Upper lobe of left lung (tissue), 6 donors: Measurements from ENCODE around the gene LZTFL1. TPM values are rescaled to one million over a fixed set of nuclear protein-coding genes. Genes with fewer than 3 reads are reported as not detected.
A peak's percentile ranks its signal among the peaks of the same experiment; 100 is the strongest.

Experiments
- ATAC-seq, 2 donors: fragments of 200-7000 bp; cut with Tn5 transposase; one replicate each; pipeline ENCODE4 v1.9.1; 2022; ENCODE audit warnings: mild to moderate bottlenecking in 2 of 2, moderate library complexity in 2 of 2; ENCODE audit not compliant: low FRiP score in 2 of 2
- DNase-seq, 2 donors: peaks; one replicate each; pipeline ENCODE4 v3.0.0-alpha.2; 2019 to 2020
- H3K27ac ChIP-seq, 4 donors: fragments of 200-600 bp; sonication (generic); one replicate each; pipeline ENCODE4 v1.5.1; 2016 to 2019
- H3K27me3 ChIP-seq, 4 donors: fragments of 200-600 bp; sonication (generic); one replicate each; pipeline ENCODE4 v1.5.1; 2017 to 2019
- H3K36me3 ChIP-seq, 4 donors: fragments of 200-600 bp; sonication (generic); one replicate each; pipeline ENCODE4 v1.5.1; 2016 to 2019
- H3K4me1 ChIP-seq, 4 donors: fragments of 200-600 bp; sonication (generic); one replicate each; pipeline ENCODE4 v1.5.1; 2018 to 2019
- H3K4me3 ChIP-seq, 4 donors: fragments of 200-600 bp; sonication (generic); one replicate each; pipeline ENCODE4 v1.5.1; 2017 to 2019; ENCODE audit warnings: mild to moderate bottlenecking in 2 of 4, moderate library complexity in 1 of 4
- H3K9me3 ChIP-seq, 4 donors: fragments of 200-600 bp; sonication (generic); one replicate each; pipeline ENCODE4 v1.5.1; 2018 to 2019
- CTCF ChIP-seq, 6 experiments: fragments of 450-650 bp in 4 of 6; fragments of 200-600 bp in 2 of 6; sonication (generic) in 2 of 6; IDR thresholded peaks; one replicate each; pipeline ENCODE4 v1.5.1; 2016 to 2019; ENCODE audit warnings: antibody characterized with exemption in 6 of 6
- EP300 ChIP-seq, 4 donors: sonication (generic); formaldehyde crosslinking; IDR thresholded peaks; one replicate each; pipeline ENCODE4 v1.5.1; 2017; ENCODE audit warnings: antibody characterized with exemption in 4 of 4, control low read depth in 2 of 4
- POLR2A ChIP-seq, 4 donors: fragments of 450-650 bp; IDR thresholded peaks; one replicate each; pipeline ENCODE4 v1.5.1; 2016 to 2017; ENCODE audit warnings: antibody characterized with exemption in 4 of 4, mild to moderate bottlenecking in 2 of 4
- POLR2AphosphoS5 ChIP-seq, 2 donors: sonication (generic); formaldehyde crosslinking; IDR thresholded peaks; one replicate each; pipeline ENCODE4 v1.5.1; 2017; ENCODE audit warnings: antibody characterized with exemption in 2 of 2
- WGBS, 2 donors: methylation state at CpG; one replicate each; pipeline ENCODE4 v1.1.5; 2017 to 2018; 5-methylcytosine and 5-hydroxymethylcytosine counted together
- total RNA-seq, 6 donors: library from RNA; depleted of rRNA in 4 of 6; stranded (reverse); fragments of >200 nt in 4 of 6; gene quantifications; one replicate each; pipeline versions ENCODE4 v1.1.0 to v1.2.1, GENCODE V29; 2016 to 2021
- donor health status: DM: no; HTN: no; CAD: no; lungs with moderate emphysema.
- donor health status: DM: no; HTN: yes; CAD: no; lungs with severe emphysema.

The LZTFL1 gene
- total RNA-seq, 6 donors from 2014 or later, result 19.9 to 51.7 (median 31.3) TPM

GRCh38 chr3:45817831-45818522 is 23.9 kb downstream of the LZTFL1 start:
- TF ChIP-seq EP300 (IDR thresholded peaks at IDR 0.05), result peak in 1 of 4 donors; percentile 29
- no peak for TF ChIP-seq POLR2A (IDR thresholded peaks at IDR 0.05)
- no peak for TF ChIP-seq CTCF (IDR thresholded peaks at IDR 0.05)
- TF ChIP-seq POLR2AphosphoS5 (IDR thresholded peaks at IDR 0.05), result peak in 1 of 2 donors; percentile 7
- no peak overlapping the region for H3K4me3 ChIP-seq
- peaks cover 0 to 12% (median 7%) of the 10 kb centered on the region in 4 donors for H3K4me1 ChIP-seq
- DNase-seq (peak in 1 of 2 donors; percentile 71), ATAC-seq (peak; percentile 86 to 87)
- no peaks in the 10 kb centered on the region for H3K9me3 ChIP-seq
- WGBS, 2 donors, result 40 to 43% methylated on average over 4 of the region's 4 CpGs
- H3K36me3 ChIP-seq, result peaks cover 0 to 20% (median 6%) of the 10 kb centered on the region in 4 donors
- peak overlapping the region in 3 of 4 donors; percentile 14 to 63 (median 22) for H3K27ac ChIP-seq
- no peaks in the 10 kb centered on the region for H3K27me3 ChIP-seq

GRCh38 chr3:45816544-45816943 is 25.4 kb downstream of the LZTFL1 start:
- peaks cover 0 to 7% (median 2%) of the 10 kb centered on the region in 4 donors for H3K36me3 ChIP-seq
- no peak for ATAC-seq

GRCh38 chr3:45814322-45814721 is 27.6 kb downstream of the LZTFL1 start:
- TF ChIP-seq CTCF (IDR thresholded peaks at IDR 0.05) (no peak), EP300 (IDR thresholded peaks at IDR 0.05) (no peak), POLR2A (IDR thresholded peaks at IDR 0.05) (no peak), POLR2AphosphoS5 (IDR thresholded peaks at IDR 0.05) (no peak)
- Histone ChIP-seq H3K27me3 (no peaks in the 10 kb centered on the region), H3K9me3 (no peaks in the 10 kb centered on the region), H3K4me3 (no peak overlapping the region), H3K27ac (no peak overlapping the region), H3K4me1 (peaks cover 0 to 12% (median 7%) of the 10 kb centered on the region in 4 donors), H3K36me3 (peaks cover 0 to 3% (median 0%) of the 10 kb centered on the region in 4 donors)
- ATAC-seq, result no peak
- no peak for DNase-seq
- 94% methylated on average over 4 of the region's 4 CpGs for WGBS, 2 donors

More at GRCh38 chr3:45816544-45816943, 25.4 kb downstream of the LZTFL1 start:
- Histone ChIP-seq H3K4me3 (no peak overlapping the region), H3K27ac (no peak overlapping the region), H3K27me3 (no peaks in the 10 kb centered on the region), H3K4me1 (peaks cover 0 to 12% (median 7%) of the 10 kb centered on the region in 4 donors), H3K9me3 (no peaks in the 10 kb centered on the region)
- WGBS, 2 donors, result 77 to 81% methylated on average over 1 to 3 of the region's 3 CpGs
- no peak for TF ChIP-seq CTCF (IDR thresholded peaks at IDR 0.05)
- TF ChIP-seq EP300 (IDR thresholded peaks at IDR 0.05), result no peak
- no peak for TF ChIP-seq POLR2AphosphoS5 (IDR thresholded peaks at IDR 0.05)
- TF ChIP-seq POLR2A (IDR thresholded peaks at IDR 0.05), result no peak
- DNase-seq, result no peak

- Histone ChIP-seq H3K9me3 (no peaks in the 10 kb centered on the region), H3K27me3 (no peaks in the 10 kb centered on the region), H3K4me3 (no peak overlapping the region), H3K36me3 (no peaks in the 10 kb centered on the region), H3K27ac (no peak overlapping the region), H3K4me1 (no peaks in the 10 kb centered on the region)
- no peak for DNase-seq
- no peak for ATAC-seq
- TF ChIP-seq CTCF (IDR thresholded peaks at IDR 0.05), result no peak
- no peak for TF ChIP-seq POLR2AphosphoS5 (IDR thresholded peaks at IDR 0.05)
- no peak for TF ChIP-seq POLR2A (IDR thresholded peaks at IDR 0.05)
- no peak for TF ChIP-seq EP300 (IDR thresholded peaks at IDR 0.05)
- WGBS, 2 donors, result 76 to 81% methylated on average over 10 of the region's 10 CpGs
These were observed 34.0 kb downstream of the LZTFL1 start for GRCh38 chr3:45807681-45808540.
